T-helper 22 cell (primary cell): ENCODE data around the gene KCNF1.

ENCODE experiments used
- DNase-seq: peaks from one replicate; pipeline ENCODE4 v3.0.0-alpha.2; 2020; ENCODE audit warnings: low read depth

Gene KCNF1

GRCh38 chr2:10880586-10881321 lies 31.0 kb upstream of the KCNF1 start:
- no peak for DNase-seq

- no peak for DNase-seq
Observed at GRCh38 chr2:10882568-10882967, 29.2 kb upstream of the KCNF1 start.

GRCh38 chr2:10883066-10883465 lies 28.7 kb upstream of the KCNF1 start:
- DNase-seq = no peak

- DNase-seq = no peak
Observed at GRCh38 chr2:10883801-10884478, 27.8 kb upstream of the KCNF1 start.

- no peak for DNase-seq
Observed at GRCh38 chr2:10884574-10884975, 27.2 kb upstream of the KCNF1 start.

- no peak for DNase-seq
Observed at GRCh38 chr2:10885094-10885860, 26.5 kb upstream of the KCNF1 start.

GRCh38 chr2:10887476-10887875 lies 24.3 kb upstream of the KCNF1 start:
- DNase-seq = no peak

- DNase-seq = no peak
Observed at GRCh38 chr2:10889651-10890215, 22.0 kb upstream of the KCNF1 start.

GRCh38 chr2:10890706-10891270 lies 20.9 kb upstream of the KCNF1 start:
- DNase-seq = no peak

GRCh38 chr2:10891390-10891789 lies 20.3 kb upstream of the KCNF1 start:
- no peak for DNase-seq

GRCh38 chr2:10891848-10892247 lies 19.9 kb upstream of the KCNF1 start:
- DNase-seq = no peak

- DNase-seq = no peak
Observed at GRCh38 chr2:10892316-10892715, 19.4 kb upstream of the KCNF1 start.

GRCh38 chr2:10892796-10893350 lies 18.9 kb upstream of the KCNF1 start:
- DNase-seq = no peak

- DNase-seq = no peak
Observed at GRCh38 chr2:10894264-10894935, 17.3 kb upstream of the KCNF1 start.

GRCh38 chr2:10895231-10895630 lies 16.5 kb upstream of the KCNF1 start:
- no peak for DNase-seq

- DNase-seq = no peak
Observed at GRCh38 chr2:10897956-10898355, 13.8 kb upstream of the KCNF1 start.

- no peak for DNase-seq
Observed at GRCh38 chr2:10900216-10901109, 11.3 kb upstream of the KCNF1 start.

- DNase-seq = no peak
Observed at GRCh38 chr2:10901160-10901939, 10.4 kb upstream of the KCNF1 start.

GRCh38 chr2:10903861-10904210 lies 7.9 kb upstream of the KCNF1 start:
- no peak for DNase-seq

GRCh38 chr2:10904455-10904854 lies 7.3 kb upstream of the KCNF1 start:
- DNase-seq = no peak
